ENCODE measurements around the gene GFER. TPM values are rescaled to one million over a fixed set of nuclear protein-coding genes. Genes with fewer than 3 reads are reported as not detected.

Gene GFER
- total and polyA plus RNA-seq, 9 of the 15 experiments (the other 6 are each of a cell fraction or from before 2014, with no cell fraction given): 4.3 to 53.7 (median 19.8) TPM

GRCh38 chr16:2003827-2004641, 20.0 kb downstream of the GFER start (continued):
- peak; percentile 47 to 81; a peak in 2 of 4 replicates for TF ChIP-seq UBTF (IDR thresholded peaks at IDR 0.05; ENCODE audit: borderline replicate concordance in 1 of 2, low read depth in 2 of 2, low read length in 2 of 2)
- no peak for TF ChIP-seq SREBF2 (CRISPR knock-in tag; IDR thresholded peaks at IDR 0.05)
- no peak for TF ChIP-seq CBFB (CRISPR knock-in tag; IDR thresholded peaks at IDR 0.05)
- no peak for TF ChIP-seq ZNF583 (CRISPR knock-in tag; IDR thresholded peaks at IDR 0.05)
- TF ChIP-seq MLLT1 (IDR thresholded peaks at IDR 0.05): no peak
- no peak for TF ChIP-seq ATF4 (CRISPR knock-in tag; IDR thresholded peaks at IDR 0.05)
- TF ChIP-seq ARNT (IDR thresholded peaks at IDR 0.05): peak in 1 of 2 experiments; percentile 33; a peak in 1 of 4 replicates
- no peak for TF ChIP-seq CREB3 (tag; conservative IDR thresholded peaks at IDR 0.05; ENCODE audit: low read depth)
- no peak for TF ChIP-seq ELK3 (CRISPR knock-in tag; IDR thresholded peaks at IDR 0.05)
- TF ChIP-seq MBD2 (IDR thresholded peaks at IDR 0.05; ENCODE audit: borderline replicate concordance, low read depth): peak; percentile 18; the same call in 1 of the 2 replicates
- no peak for TF ChIP-seq MITF (IDR thresholded peaks at IDR 0.05)
- no peak for TF ChIP-seq ILF3 (IDR thresholded peaks at IDR 0.05; ENCODE audit: borderline replicate concordance)
- no peak for TF ChIP-seq HNRNPH1 (optimal IDR thresholded peaks at IDR 0.05; ENCODE audit: low read depth, low read length)
- TF ChIP-seq ZNF77 (CRISPR knock-in tag; IDR thresholded peaks at IDR 0.05): no peak
- no peak for TF ChIP-seq ZNF232 (CRISPR knock-in tag; IDR thresholded peaks at IDR 0.05)
- no peak for TF ChIP-seq FOXA3 (CRISPR knock-in tag; conservative IDR thresholded peaks at IDR 0.05 in 1 of 2, IDR thresholded peaks at IDR 0.05 in 1 of 2)
- no peak for TF ChIP-seq CC2D1A (IDR thresholded peaks at IDR 0.05)
- TF ChIP-seq ZC3H4 (CRISPR knock-in tag; IDR thresholded peaks at IDR 0.05; ENCODE audit: borderline replicate concordance): no peak
- TF ChIP-seq SLC30A9 (CRISPR knock-in tag; IDR thresholded peaks at IDR 0.05): no peak
